IPS-11a (cell line): ENCODE measurements around the gene ACTL7A.

ENCODE experiments used
- H3K4me3 ChIP-seq: one replicate; pipeline ENCODE4 v1.5.1; 2013; ENCODE audit warnings: low read depth, low read length, control low read depth

ACTL7A gene

DNA sequence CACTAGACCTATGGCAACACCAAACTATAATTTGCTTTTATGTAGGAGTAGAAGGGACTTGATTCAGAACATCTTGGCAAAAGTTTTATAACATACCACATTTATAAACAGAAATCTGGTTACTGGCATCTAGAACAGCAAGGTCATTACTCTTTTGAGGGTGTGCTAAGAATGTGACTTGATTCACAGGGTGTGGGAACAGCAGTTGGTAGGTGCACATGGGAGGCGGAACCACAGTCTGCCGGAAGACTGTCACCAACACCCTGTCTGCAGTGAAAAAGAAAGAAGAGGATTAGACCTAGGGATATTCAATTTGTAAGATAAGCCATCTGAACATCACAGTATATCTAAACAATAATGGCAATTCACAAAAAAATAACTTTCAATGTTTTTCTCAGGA, 48.8 kb downstream of the ACTL7A start:
- H3K4me3 ChIP-seq, result no peak overlapping the region

DNA sequence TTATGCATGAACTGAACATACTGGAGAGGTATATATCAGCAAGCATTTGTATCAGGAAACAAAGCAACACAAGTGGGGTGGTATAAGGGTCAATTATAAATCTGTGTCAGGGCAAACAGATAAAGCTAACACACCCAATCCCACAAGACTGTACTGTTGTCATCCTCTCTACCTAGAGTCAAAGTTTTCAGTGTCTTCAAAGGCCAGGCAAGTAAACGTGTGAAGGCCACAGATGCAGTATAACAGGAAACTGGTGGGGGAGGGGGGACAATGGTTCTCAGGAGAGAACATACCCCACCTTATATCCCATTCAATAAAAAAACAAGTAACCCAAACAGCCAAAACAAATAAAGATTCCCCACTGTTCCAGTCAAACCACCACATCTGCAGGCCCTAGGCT, 49.8 kb downstream of the ACTL7A start:
- no peak overlapping the region for H3K4me3 ChIP-seq
